HL-60 (cell line): ENCODE results near the gene ASIP.

ENCODE experiments used
- CTCF ChIP-seq: IDR thresholded peaks from one replicate; pipeline ENCODE4 v1.5.1; 2011; ENCODE audit warnings: low read length, control low read depth, inconsistent platforms; ENCODE audit not compliant: insufficient read depth
- GABPA ChIP-seq: IDR thresholded peaks from 2 replicates; pipeline ENCODE4 v1.6.1; 2012; ENCODE audit warnings: low read depth
- POLR2AphosphoS5 ChIP-seq: IDR thresholded peaks from 2 replicates; pipeline ENCODE4 v1.6.1; 2012; ENCODE audit warnings: low read depth
- SPI1 ChIP-seq: IDR thresholded peaks from 2 replicates; pipeline ENCODE4 v1.6.1; 2012; ENCODE audit warnings: low read depth, mild to moderate bottlenecking, borderline replicate concordance
- TF ChIP-seq, protein P1 (sequence below): IDR thresholded peaks from 2 replicates; pipeline ENCODE4 v1.6.1; 2012; ENCODE audit warnings: low read depth; ENCODE audit not compliant: insufficient replicate concordance

GRCh38 chr20:34311118-34312023 lies 70.1 kb downstream of the ASIP start:
- TF ChIP-seq CTCF = no peak
- TF ChIP-seq SPI1 = no peak
- no peak for TF ChIP-seq POLR2AphosphoS5
- TF ChIP-seq GABPA = no peak
- TF ChIP-seq, protein P1, sequence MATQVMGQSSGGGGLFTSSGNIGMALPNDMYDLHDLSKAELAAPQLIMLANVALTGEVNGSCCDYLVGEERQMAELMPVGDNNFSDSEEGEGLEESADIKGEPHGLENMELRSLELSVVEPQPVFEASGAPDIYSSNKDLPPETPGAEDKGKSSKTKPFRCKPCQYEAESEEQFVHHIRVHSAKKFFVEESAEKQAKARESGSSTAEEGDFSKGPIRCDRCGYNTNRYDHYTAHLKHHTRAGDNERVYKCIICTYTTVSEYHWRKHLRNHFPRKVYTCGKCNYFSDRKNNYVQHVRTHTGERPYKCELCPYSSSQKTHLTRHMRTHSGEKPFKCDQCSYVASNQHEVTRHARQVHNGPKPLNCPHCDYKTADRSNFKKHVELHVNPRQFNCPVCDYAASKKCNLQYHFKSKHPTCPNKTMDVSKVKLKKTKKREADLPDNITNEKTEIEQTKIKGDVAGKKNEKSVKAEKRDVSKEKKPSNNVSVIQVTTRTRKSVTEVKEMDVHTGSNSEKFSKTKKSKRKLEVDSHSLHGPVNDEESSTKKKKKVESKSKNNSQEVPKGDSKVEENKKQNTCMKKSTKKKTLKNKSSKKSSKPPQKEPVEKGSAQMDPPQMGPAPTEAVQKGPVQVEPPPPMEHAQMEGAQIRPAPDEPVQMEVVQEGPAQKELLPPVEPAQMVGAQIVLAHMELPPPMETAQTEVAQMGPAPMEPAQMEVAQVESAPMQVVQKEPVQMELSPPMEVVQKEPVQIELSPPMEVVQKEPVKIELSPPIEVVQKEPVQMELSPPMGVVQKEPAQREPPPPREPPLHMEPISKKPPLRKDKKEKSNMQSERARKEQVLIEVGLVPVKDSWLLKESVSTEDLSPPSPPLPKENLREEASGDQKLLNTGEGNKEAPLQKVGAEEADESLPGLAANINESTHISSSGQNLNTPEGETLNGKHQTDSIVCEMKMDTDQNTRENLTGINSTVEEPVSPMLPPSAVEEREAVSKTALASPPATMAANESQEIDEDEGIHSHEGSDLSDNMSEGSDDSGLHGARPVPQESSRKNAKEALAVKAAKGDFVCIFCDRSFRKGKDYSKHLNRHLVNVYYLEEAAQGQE = no peak
